HG03378 (cell line): ENCODE results near the gene LIPH.

Experiments used
- ATAC-seq: cut with Tn5 transposase; IDR thresholded peaks from one replicate; pipeline ENCODE4 v1.9.1; 2021; ENCODE audit warnings: mild to moderate bottlenecking, moderate library complexity; ENCODE audit not compliant: unreplicated experiment

Gene LIPH

GRCh38 chr3:185540695-185541094 is 11.7 kb downstream of the LIPH start:
- ATAC-seq, result no peak

GRCh38 chr3:185539934-185540333 is 12.5 kb downstream of the LIPH start:
- no peak for ATAC-seq

GRCh38 chr3:185537369-185537970 is 14.9 kb downstream of the LIPH start:
- peak; percentile 99 for ATAC-seq

GRCh38 chr3:185534511-185534910 is 17.9 kb downstream of the LIPH start:
- ATAC-seq, result no peak

- ATAC-seq, result no peak
Observed at GRCh38 chr3:185532901-185533300, 19.5 kb downstream of the LIPH start.

GRCh38 chr3:185530856-185531255 is 21.5 kb downstream of the LIPH start:
- ATAC-seq, result no peak

GRCh38 chr3:185528532-185528931 is 23.9 kb downstream of the LIPH start:
- ATAC-seq, result no peak

GRCh38 chr3:185527364-185527763 is 25.0 kb downstream of the LIPH start:
- no peak for ATAC-seq

GRCh38 chr3:185526349-185526951 is 25.9 kb downstream of the LIPH start:
- ATAC-seq, result no peak

GRCh38 chr3:185521349-185522138 is 30.8 kb downstream of the LIPH start:
- no peak for ATAC-seq

- no peak for ATAC-seq
Observed at GRCh38 chr3:185519021-185519420, 33.4 kb downstream of the LIPH start.

- no peak for ATAC-seq
Observed at GRCh38 chr3:185517387-185518130, 34.8 kb downstream of the LIPH start.

GRCh38 chr3:185511711-185512110 is 40.7 kb downstream of the LIPH start:
- no peak for ATAC-seq

GRCh38 chr3:185508335-185508991 is 43.9 kb downstream of the LIPH start:
- ATAC-seq, result no peak

- no peak for ATAC-seq
Observed at GRCh38 chr3:185507883-185508282, 44.5 kb downstream of the LIPH start.

- no peak for ATAC-seq
Observed at GRCh38 chr3:185504636-185505035, 47.8 kb downstream of the LIPH start.

- ATAC-seq, result no peak
Observed at GRCh38 chr3:185503521-185503920, 48.9 kb downstream of the LIPH start.

- ATAC-seq, result no peak
Observed at GRCh38 chr3:185502987-185503386, 49.4 kb downstream of the LIPH start.

GRCh38 chr3:185498503-185499396 is 53.6 kb downstream of the LIPH start, which contains the start of gene TMEM41A:
TMEM41A (minus strand) TSS chr3:185499035; CDS start chr3:185498961, 74 bp downstream.
- ATAC-seq, result peak; percentile 79

GRCh38 chr3:185490241-185490640 is 62.1 kb downstream of the LIPH start:
- no peak for ATAC-seq
